ENCODE measurements around the gene DEPDC7.

DNA sequence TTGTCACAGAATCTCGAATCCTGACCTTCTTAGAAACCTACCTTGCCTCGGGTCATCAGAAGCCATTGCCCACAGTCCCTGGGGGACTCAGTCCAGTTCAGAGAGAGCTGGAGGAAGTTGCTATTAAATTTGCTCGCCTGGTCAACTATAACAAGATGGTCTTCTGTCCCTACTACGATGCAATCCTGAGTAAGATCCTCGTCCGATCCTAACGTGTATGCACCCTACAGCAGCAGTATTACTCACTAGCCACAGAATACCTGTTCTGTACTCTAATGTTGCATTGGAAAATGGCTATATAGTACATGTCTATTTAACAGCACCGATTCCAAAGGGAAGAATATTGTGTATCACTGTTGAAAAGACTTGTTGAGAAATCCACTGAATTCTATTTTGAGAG, 56.8 kb downstream of the DEPDC7 start:
- TF ChIP-seq, protein P1, sequence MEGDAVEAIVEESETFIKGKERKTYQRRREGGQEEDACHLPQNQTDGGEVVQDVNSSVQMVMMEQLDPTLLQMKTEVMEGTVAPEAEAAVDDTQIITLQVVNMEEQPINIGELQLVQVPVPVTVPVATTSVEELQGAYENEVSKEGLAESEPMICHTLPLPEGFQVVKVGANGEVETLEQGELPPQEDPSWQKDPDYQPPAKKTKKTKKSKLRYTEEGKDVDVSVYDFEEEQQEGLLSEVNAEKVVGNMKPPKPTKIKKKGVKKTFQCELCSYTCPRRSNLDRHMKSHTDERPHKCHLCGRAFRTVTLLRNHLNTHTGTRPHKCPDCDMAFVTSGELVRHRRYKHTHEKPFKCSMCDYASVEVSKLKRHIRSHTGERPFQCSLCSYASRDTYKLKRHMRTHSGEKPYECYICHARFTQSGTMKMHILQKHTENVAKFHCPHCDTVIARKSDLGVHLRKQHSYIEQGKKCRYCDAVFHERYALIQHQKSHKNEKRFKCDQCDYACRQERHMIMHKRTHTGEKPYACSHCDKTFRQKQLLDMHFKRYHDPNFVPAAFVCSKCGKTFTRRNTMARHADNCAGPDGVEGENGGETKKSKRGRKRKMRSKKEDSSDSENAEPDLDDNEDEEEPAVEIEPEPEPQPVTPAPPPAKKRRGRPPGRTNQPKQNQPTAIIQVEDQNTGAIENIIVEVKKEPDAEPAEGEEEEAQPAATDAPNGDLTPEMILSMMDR (IDR thresholded peaks at IDR 0.05), result no peak
- TF ChIP-seq TP53 (CRISPR knock-in tag; IDR thresholded peaks at IDR 0.05) (no peak), ATF1 (CRISPR knock-in tag; IDR thresholded peaks at IDR 0.05) (no peak), HMGA2 (CRISPR knock-in tag; IDR thresholded peaks at IDR 0.05) (no peak), NR3C1 (CRISPR knock-in tag; conservative IDR thresholded peaks at IDR 0.05; ENCODE audit: low read depth) (no peak), ZNF423 (CRISPR knock-in tag; IDR thresholded peaks at IDR 0.05) (no peak), GABPB1 (CRISPR knock-in tag; IDR thresholded peaks at IDR 0.05) (no peak), CBFB (CRISPR knock-in tag; IDR thresholded peaks at IDR 0.05; ENCODE audit: low read depth) (no peak), NFYB (CRISPR knock-in tag; conservative IDR thresholded peaks at IDR 0.05; ENCODE audit: low read depth) (no peak)
- TF ChIP-seq, protein P2, sequence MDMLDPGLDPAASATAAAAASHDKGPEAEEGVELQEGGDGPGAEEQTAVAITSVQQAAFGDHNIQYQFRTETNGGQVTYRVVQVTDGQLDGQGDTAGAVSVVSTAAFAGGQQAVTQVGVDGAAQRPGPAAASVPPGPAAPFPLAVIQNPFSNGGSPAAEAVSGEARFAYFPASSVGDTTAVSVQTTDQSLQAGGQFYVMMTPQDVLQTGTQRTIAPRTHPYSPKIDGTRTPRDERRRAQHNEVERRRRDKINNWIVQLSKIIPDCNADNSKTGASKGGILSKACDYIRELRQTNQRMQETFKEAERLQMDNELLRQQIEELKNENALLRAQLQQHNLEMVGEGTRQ (CRISPR knock-in tag; IDR thresholded peaks at IDR 0.05), result no peak
- TF ChIP-seq, protein P3, sequence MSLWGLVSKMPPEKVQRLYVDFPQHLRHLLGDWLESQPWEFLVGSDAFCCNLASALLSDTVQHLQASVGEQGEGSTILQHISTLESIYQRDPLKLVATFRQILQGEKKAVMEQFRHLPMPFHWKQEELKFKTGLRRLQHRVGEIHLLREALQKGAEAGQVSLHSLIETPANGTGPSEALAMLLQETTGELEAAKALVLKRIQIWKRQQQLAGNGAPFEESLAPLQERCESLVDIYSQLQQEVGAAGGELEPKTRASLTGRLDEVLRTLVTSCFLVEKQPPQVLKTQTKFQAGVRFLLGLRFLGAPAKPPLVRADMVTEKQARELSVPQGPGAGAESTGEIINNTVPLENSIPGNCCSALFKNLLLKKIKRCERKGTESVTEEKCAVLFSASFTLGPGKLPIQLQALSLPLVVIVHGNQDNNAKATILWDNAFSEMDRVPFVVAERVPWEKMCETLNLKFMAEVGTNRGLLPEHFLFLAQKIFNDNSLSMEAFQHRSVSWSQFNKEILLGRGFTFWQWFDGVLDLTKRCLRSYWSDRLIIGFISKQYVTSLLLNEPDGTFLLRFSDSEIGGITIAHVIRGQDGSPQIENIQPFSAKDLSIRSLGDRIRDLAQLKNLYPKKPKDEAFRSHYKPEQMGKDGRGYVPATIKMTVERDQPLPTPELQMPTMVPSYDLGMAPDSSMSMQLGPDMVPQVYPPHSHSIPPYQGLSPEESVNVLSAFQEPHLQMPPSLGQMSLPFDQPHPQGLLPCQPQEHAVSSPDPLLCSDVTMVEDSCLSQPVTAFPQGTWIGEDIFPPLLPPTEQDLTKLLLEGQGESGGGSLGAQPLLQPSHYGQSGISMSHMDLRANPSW (CRISPR knock-in tag; conservative IDR thresholded peaks at IDR 0.05; ENCODE audit: low read depth), result no peak
- TF ChIP-seq, protein P4, sequence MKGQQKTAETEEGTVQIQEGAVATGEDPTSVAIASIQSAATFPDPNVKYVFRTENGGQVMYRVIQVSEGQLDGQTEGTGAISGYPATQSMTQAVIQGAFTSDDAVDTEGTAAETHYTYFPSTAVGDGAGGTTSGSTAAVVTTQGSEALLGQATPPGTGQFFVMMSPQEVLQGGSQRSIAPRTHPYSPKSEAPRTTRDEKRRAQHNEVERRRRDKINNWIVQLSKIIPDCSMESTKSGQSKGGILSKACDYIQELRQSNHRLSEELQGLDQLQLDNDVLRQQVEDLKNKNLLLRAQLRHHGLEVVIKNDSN (CRISPR knock-in tag; IDR thresholded peaks at IDR 0.05), result no peak
- TF ChIP-seq, protein P5, sequence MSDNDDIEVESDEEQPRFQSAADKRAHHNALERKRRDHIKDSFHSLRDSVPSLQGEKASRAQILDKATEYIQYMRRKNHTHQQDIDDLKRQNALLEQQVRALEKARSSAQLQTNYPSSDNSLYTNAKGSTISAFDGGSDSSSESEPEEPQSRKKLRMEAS (CRISPR knock-in tag; IDR thresholded peaks at IDR 0.05), result no peak
- TF ChIP-seq, protein P6, sequence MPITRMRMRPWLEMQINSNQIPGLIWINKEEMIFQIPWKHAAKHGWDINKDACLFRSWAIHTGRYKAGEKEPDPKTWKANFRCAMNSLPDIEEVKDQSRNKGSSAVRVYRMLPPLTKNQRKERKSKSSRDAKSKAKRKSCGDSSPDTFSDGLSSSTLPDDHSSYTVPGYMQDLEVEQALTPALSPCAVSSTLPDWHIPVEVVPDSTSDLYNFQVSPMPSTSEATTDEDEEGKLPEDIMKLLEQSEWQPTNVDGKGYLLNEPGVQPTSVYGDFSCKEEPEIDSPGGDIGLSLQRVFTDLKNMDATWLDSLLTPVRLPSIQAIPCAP (CRISPR knock-in tag; IDR thresholded peaks at IDR 0.05), result no peak

Measured in WTC11 (cell line).